Astrocyte (in vitro differentiated cells and primary cell): ENCODE data around the gene ASB13. TPM values are rescaled to one million over a fixed set of nuclear protein-coding genes. Genes with fewer than 3 reads are reported as not detected.

Experiments
- DNase-seq: peaks from one replicate; pipeline ENCODE4 v3.0.0-alpha.2; 2010; ENCODE audit warnings: low read depth
- FAIRE-seq: peaks from 2 replicates; lab custom pipeline; 2011; peaks lifted over from hg19 to GRCh38; lab: Jason Lieb, UNC
- H2AFZ ChIP-seq: 2 replicates; pipeline ENCODE4 v1.6.0; 2012; ENCODE audit warnings: low read depth, low read length, inconsistent platforms
- H3K27ac ChIP-seq: 2 replicates; pipeline ENCODE4 v1.5.1; 2011; ENCODE audit warnings: low read depth, low read length, inconsistent platforms
- H3K27me3 ChIP-seq: 2 replicates; pipeline ENCODE4 v1.6.0; 2011; ENCODE audit warnings: low read length, inconsistent platforms; ENCODE audit not compliant: insufficient read depth
- H3K36me3 ChIP-seq: 2 replicates; pipeline ENCODE4 v1.5.1; 2011; ENCODE audit warnings: low read length, inconsistent platforms; ENCODE audit not compliant: insufficient read depth
- H3K4me1 ChIP-seq: 2 replicates; pipeline ENCODE4 v1.5.1; 2011; ENCODE audit warnings: low read length, inconsistent platforms; ENCODE audit not compliant: insufficient read depth
- H3K4me2 ChIP-seq: 2 replicates; pipeline ENCODE4 v1.6.0; 2012; ENCODE audit warnings: low read length, inconsistent platforms
- H3K4me3 ChIP-seq: 2 replicates; pipeline ENCODE4 v1.5.1; 2011; ENCODE audit warnings: low read depth, mild to moderate bottlenecking, low read length, inconsistent platforms; ENCODE audit not compliant: insufficient read depth
- H3K79me2 ChIP-seq: 2 replicates; pipeline ENCODE4 v1.6.0; 2012; ENCODE audit warnings: mild to moderate bottlenecking, low read length, inconsistent platforms; ENCODE audit not compliant: insufficient read depth
- H3K9ac ChIP-seq: 2 replicates; pipeline ENCODE4 v1.6.0; 2012; ENCODE audit warnings: mild to moderate bottlenecking, low read length, inconsistent platforms
- H3K9me3 ChIP-seq: 2 replicates; pipeline ENCODE4 v1.5.1; 2012; ENCODE audit warnings: low read depth, mild to moderate bottlenecking, low read length, inconsistent platforms; ENCODE audit not compliant: insufficient read depth
- H4K20me1 ChIP-seq: 2 replicates; pipeline ENCODE4 v1.6.0; 2012; ENCODE audit warnings: low read length, inconsistent platforms; ENCODE audit not compliant: insufficient read depth
- H3K27ac Mint-ChIP-seq: one replicate; pipeline ENCODE4 v1.8.0; 2021; ENCODE audit warnings: mild to moderate bottlenecking, mixed read lengths; ENCODE audit not compliant: unreplicated experiment
- H3K27me3 Mint-ChIP-seq: one replicate; pipeline ENCODE4 v1.8.0; 2021; ENCODE audit warnings: low read depth, mixed read lengths; ENCODE audit not compliant: unreplicated experiment
- H3K36me3 Mint-ChIP-seq: one replicate; pipeline ENCODE4 v1.8.0; 2021; ENCODE audit warnings: low read depth, mixed read lengths; ENCODE audit not compliant: unreplicated experiment
- H3K4me1 Mint-ChIP-seq: one replicate; pipeline ENCODE4 v1.8.0; 2021; ENCODE audit warnings: low read depth, mixed read lengths; ENCODE audit not compliant: unreplicated experiment
- H3K4me3 Mint-ChIP-seq: one replicate; pipeline ENCODE4 v1.8.0; 2021; ENCODE audit warnings: mild to moderate bottlenecking, moderate library complexity, mixed read lengths; ENCODE audit not compliant: unreplicated experiment
- H3K9me3 Mint-ChIP-seq: one replicate; pipeline ENCODE4 v1.8.0; 2021; ENCODE audit warnings: mild to moderate bottlenecking, mixed read lengths; ENCODE audit not compliant: unreplicated experiment
- CTCF ChIP-seq: IDR thresholded peaks from 2 replicates; pipeline ENCODE4 v1.5.1; 2011; ENCODE audit warnings: low read depth, mild to moderate bottlenecking, inconsistent platforms, low read length, moderate library complexity; ENCODE audit not compliant: insufficient read depth
- EZH2 ChIP-seq: IDR thresholded peaks from 2 replicates; pipeline ENCODE4 v1.6.1; 2012; ENCODE audit warnings: mild to moderate bottlenecking, low read length, inconsistent platforms; ENCODE audit not compliant: insufficient read depth
- total RNA-seq: library from RNA; stranded (reverse); gene quantifications from 2 replicates; pipeline ENCODE4 v1.2.1, GENCODE V29; 2021

Gene ASB13
- total RNA-seq, 1 donor from 2014 or later = 4.8 TPM

GRCh38 chr10:5656737-5657579 lies 9.4 kb downstream of the ASB13 start:
- DNase-seq (no peak), FAIRE-seq (no peak)
- Histone ChIP-seq H3K27me3 (no peaks in the 10 kb centered on the region), H3K27ac (no peak overlapping the region), H3K4me2 (no peak overlapping the region), H2AFZ (no peak overlapping the region), H3K36me3 (no peaks in the 10 kb centered on the region), H3K4me3 (no peak overlapping the region), H3K9ac (no peak overlapping the region), H3K9me3 (no peaks in the 10 kb centered on the region), H3K4me1 (peaks cover 5% of the 10 kb centered on the region), H4K20me1 (peaks cover 12% of the 10 kb centered on the region), H3K79me2 (no peaks in the 10 kb centered on the region)
- no peaks in the 10 kb centered on the region for H3K9me3 Mint-ChIP-seq
- H3K36me3 Mint-ChIP-seq = no peaks in the 10 kb centered on the region
- peaks cover 9% of the 10 kb centered on the region for H3K4me1 Mint-ChIP-seq
- TF ChIP-seq CTCF (no peak), EZH2 (no peak)
- no peak overlapping the region for H3K27ac Mint-ChIP-seq
- H3K27me3 Mint-ChIP-seq = peaks cover 3% of the 10 kb centered on the region
- H3K4me3 Mint-ChIP-seq = no peak overlapping the region

- no peaks in the 10 kb centered on the region for H3K9me3 ChIP-seq
- peaks cover 8% of the 10 kb centered on the region for H4K20me1 ChIP-seq
- H3K4me2 ChIP-seq = no peak overlapping the region
- peaks cover 14% of the 10 kb centered on the region for H3K4me1 Mint-ChIP-seq
- TF ChIP-seq EZH2 (no peak), CTCF (no peak)
- no peak overlapping the region for H3K4me3 ChIP-seq
- no peak overlapping the region for H3K9ac ChIP-seq
- no peaks in the 10 kb centered on the region for H3K9me3 Mint-ChIP-seq
- no peak overlapping the region for H3K4me3 Mint-ChIP-seq
- no peaks in the 10 kb centered on the region for H3K36me3 ChIP-seq
- H3K27me3 Mint-ChIP-seq = peaks cover 3% of the 10 kb centered on the region
- peaks cover 5% of the 10 kb centered on the region for H3K4me1 ChIP-seq
- H3K36me3 Mint-ChIP-seq = peaks cover 1% of the 10 kb centered on the region
- H3K79me2 ChIP-seq = no peaks in the 10 kb centered on the region
- DNase-seq = no peak
- H3K27me3 ChIP-seq = no peaks in the 10 kb centered on the region
- FAIRE-seq = no peak
- H3K27ac Mint-ChIP-seq = no peak overlapping the region
- no peak overlapping the region for H2AFZ ChIP-seq
- no peak overlapping the region for H3K27ac ChIP-seq
Observed at GRCh38 chr10:5655121-5655520, 11.3 kb downstream of the ASB13 start.

- Histone ChIP-seq H3K27me3 (no peaks in the 10 kb centered on the region), H3K4me1 (no peaks in the 10 kb centered on the region), H3K4me2 (no peak overlapping the region), H2AFZ (no peak overlapping the region), H3K27ac (no peak overlapping the region), H3K36me3 (no peaks in the 10 kb centered on the region), H3K9ac (no peak overlapping the region), H3K79me2 (no peaks in the 10 kb centered on the region), H3K4me3 (no peak overlapping the region), H3K9me3 (no peaks in the 10 kb centered on the region), H4K20me1 (peaks cover 1% of the 10 kb centered on the region)
- H3K27me3 Mint-ChIP-seq = peaks cover 6% of the 10 kb centered on the region
- no peak for DNase-seq
- H3K27ac Mint-ChIP-seq = no peak overlapping the region
- no peaks in the 10 kb centered on the region for H3K9me3 Mint-ChIP-seq
- no peak overlapping the region for H3K4me3 Mint-ChIP-seq
- H3K4me1 Mint-ChIP-seq = peaks cover 8% of the 10 kb centered on the region
- FAIRE-seq = no peak
- TF ChIP-seq CTCF (no peak), EZH2 (no peak)
- peaks cover 5% of the 10 kb centered on the region for H3K36me3 Mint-ChIP-seq
Observed at GRCh38 chr10:5654218-5654755, 12.1 kb downstream of the ASB13 start.
